Activated effector memory CD4-positive, alpha-beta T cell treated with Interleukin-2 at 50 U/mL for 16 hours (primary cell): ENCODE results near the gene WNT5B.
"Not testable (repeated sequence)": the region's sequence is repeated elsewhere in the genome, so short reads cannot be mapped to it uniquely, and the experiment has no call there.

ENCODE experiments used
- DNase-seq: peaks from one replicate; pipeline ENCODE4 v3.0.0-alpha.2; 2020

The WNT5B gene

GRCh38 chr12:1692895-1693610, 64.0 kb downstream of the WNT5B start:
- DNase-seq: no peak

- DNase-seq: not testable (repeated sequence)
Observed at GRCh38 chr12:1695097-1695496, 66.1 kb downstream of the WNT5B start.

- no peak for DNase-seq
Observed at GRCh38 chr12:1695886-1696670, 67.0 kb downstream of the WNT5B start.

GRCh38 chr12:1696800-1697199, 67.8 kb downstream of the WNT5B start:
- no peak for DNase-seq
